Endodermal cell (in vitro differentiated cells): Measurements from ENCODE around the gene AIP. TPM values are rescaled to one million over a fixed set of nuclear protein-coding genes. Genes with fewer than 3 reads are reported as not detected.

Experiments
- DNase-seq: peaks from one replicate; pipeline ENCODE4 v3.0.0-alpha.2; 2017
- H3K27ac ChIP-seq: 2 replicates; pipeline ENCODE4 v1.5.1; 2013; ENCODE audit warnings: mild to moderate bottlenecking, low read depth, low read length, moderate library complexity
- H3K27me3 ChIP-seq: 2 replicates; pipeline ENCODE4 v1.6.1; 2013; ENCODE audit warnings: mild to moderate bottlenecking, low read length, moderate library complexity; ENCODE audit not compliant: insufficient read depth, control insufficient read depth, poor library complexity, severe bottlenecking
- H3K36me3 ChIP-seq: 2 replicates; pipeline ENCODE4 v1.7.0; 2013; ENCODE audit warnings: mild to moderate bottlenecking, low read length, moderate library complexity; ENCODE audit not compliant: control insufficient read depth, insufficient read depth
- H3K4me1 ChIP-seq: one replicate; pipeline ENCODE4 v1.7.0; 2013; ENCODE audit warnings: low read length; ENCODE audit not compliant: control insufficient read depth, insufficient read depth
- H3K4me3 ChIP-seq: 2 replicates; pipeline ENCODE4 v1.5.1; 2013; ENCODE audit warnings: mild to moderate bottlenecking, low read length, moderate library complexity
- H3K9ac ChIP-seq: 2 replicates; pipeline ENCODE4 v1.6.1; 2013; ENCODE audit warnings: mild to moderate bottlenecking, low read length, moderate library complexity; ENCODE audit not compliant: poor library complexity, severe bottlenecking; ENCODE audit errors: extremely low read depth
- H3K9me3 ChIP-seq: 2 replicates; pipeline ENCODE4 v1.6.1; 2013; ENCODE audit warnings: mild to moderate bottlenecking, low read length, moderate library complexity; ENCODE audit not compliant: control insufficient read depth
- H3K27ac Mint-ChIP-seq: 2 replicates; pipeline ENCODE4 v1.8.0; 2020; ENCODE audit warnings: mixed read lengths
- H3K27me3 Mint-ChIP-seq: 2 replicates; pipeline ENCODE4 v1.8.0; 2021; ENCODE audit warnings: mild to moderate bottlenecking, mixed read lengths; ENCODE audit not compliant: insufficient read depth
- H3K36me3 Mint-ChIP-seq: 2 replicates; pipeline ENCODE4 v1.8.0; 2020; ENCODE audit warnings: low read depth, mixed read lengths
- H3K4me1 Mint-ChIP-seq: 2 replicates; pipeline ENCODE4 v1.8.0; 2020; ENCODE audit warnings: mixed read lengths
- H3K4me3 Mint-ChIP-seq: 2 replicates; pipeline ENCODE4 v1.8.0; 2020; ENCODE audit warnings: mild to moderate bottlenecking, moderate library complexity, mixed read lengths
- H3K9me3 Mint-ChIP-seq: 2 replicates; pipeline ENCODE4 v1.8.0; 2020; ENCODE audit warnings: mild to moderate bottlenecking, mixed read lengths
- CTCF ChIP-seq: fragments of 200-600 bp; sonication (generic); conservative IDR thresholded peaks from 2 replicates; pipeline ENCODE4 v1.5.0; 2021; ENCODE audit warnings: antibody characterized with exemption, mild to moderate bottlenecking
- WGBS, 2 experiments: methylation state at CpG; one replicate each; pipeline versions ENCODE4 v1.1.5 to v1.1.7; 2013; ENCODE audit warnings: missing lambda C conversion rate in 2 of 2, mixed read lengths in 1 of 2; ENCODE audit not compliant: insufficient coverage in 1 of 2, insufficient read length in 1 of 2; 5-methylcytosine and 5-hydroxymethylcytosine counted together
- total RNA-seq, 2 donors: library from RNA; stranded (reverse); fragmentation: NEBNext Ultra II Directional in 1 of 2; extraction: Animal tissue kit (Norgen Biotek cat#: 25700) in 1 of 2; gene quantifications; 2 replicates in 1 of 2; 3 replicates in 1 of 2; pipeline ENCODE4 v1.2.1, GENCODE V29; 2021

The AIP gene
- total RNA-seq, 2 donors from 2014 or later, result 27.6 to 33.8 TPM

- Histone ChIP-seq H3K4me3 (no peak overlapping the region), H3K9me3 (no peaks in the 10 kb centered on the region), H3K27me3 (no peaks in the 10 kb centered on the region), H3K36me3 (no peaks in the 10 kb centered on the region), H3K4me1 (no peaks in the 10 kb centered on the region), H3K9ac (no peak overlapping the region), H3K27ac (no peak overlapping the region)
- Mint-ChIP-seq H3K36me3 (peaks cover 21% of the 10 kb centered on the region), H3K27ac (no peak overlapping the region), H3K9me3 (peaks cover 3% of the 10 kb centered on the region), H3K4me1 (peaks cover 3% of the 10 kb centered on the region), H3K4me3 (no peak overlapping the region), H3K27me3 (peaks cover 19% of the 10 kb centered on the region)
- TF ChIP-seq CTCF, result no peak
- DNase-seq, result no peak
- 93 to 95% methylated on average over 14 to 20 of the region's 20 CpGs for WGBS, 2 experiments
Observed at GRCh38 chr11:67486481-67487195, 3.8 kb downstream of the AIP start.

GRCh38 chr11:67489203-67489884, 6.5 kb downstream of the AIP start:
- WGBS, 2 experiments, result 92% methylated on average over 17 to 25 of the region's 25 CpGs
- no peaks in the 10 kb centered on the region for H3K9me3 ChIP-seq
- H3K36me3 ChIP-seq, result peaks cover 11% of the 10 kb centered on the region
- Mint-ChIP-seq H3K4me3 (no peak overlapping the region), H3K27me3 (peaks cover 5% of the 10 kb centered on the region), H3K9me3 (no peaks in the 10 kb centered on the region), H3K4me1 (no peaks in the 10 kb centered on the region), H3K27ac (no peak overlapping the region), H3K36me3 (peaks cover 28% of the 10 kb centered on the region)
- no peaks in the 10 kb centered on the region for H3K27me3 ChIP-seq
- DNase-seq, result peak; percentile 43
- no peak overlapping the region for H3K27ac ChIP-seq
- TF ChIP-seq CTCF, result no peak
- no peaks in the 10 kb centered on the region for H3K4me1 ChIP-seq
- H3K9ac ChIP-seq, result no peak overlapping the region
- no peak overlapping the region for H3K4me3 ChIP-seq

DNA sequence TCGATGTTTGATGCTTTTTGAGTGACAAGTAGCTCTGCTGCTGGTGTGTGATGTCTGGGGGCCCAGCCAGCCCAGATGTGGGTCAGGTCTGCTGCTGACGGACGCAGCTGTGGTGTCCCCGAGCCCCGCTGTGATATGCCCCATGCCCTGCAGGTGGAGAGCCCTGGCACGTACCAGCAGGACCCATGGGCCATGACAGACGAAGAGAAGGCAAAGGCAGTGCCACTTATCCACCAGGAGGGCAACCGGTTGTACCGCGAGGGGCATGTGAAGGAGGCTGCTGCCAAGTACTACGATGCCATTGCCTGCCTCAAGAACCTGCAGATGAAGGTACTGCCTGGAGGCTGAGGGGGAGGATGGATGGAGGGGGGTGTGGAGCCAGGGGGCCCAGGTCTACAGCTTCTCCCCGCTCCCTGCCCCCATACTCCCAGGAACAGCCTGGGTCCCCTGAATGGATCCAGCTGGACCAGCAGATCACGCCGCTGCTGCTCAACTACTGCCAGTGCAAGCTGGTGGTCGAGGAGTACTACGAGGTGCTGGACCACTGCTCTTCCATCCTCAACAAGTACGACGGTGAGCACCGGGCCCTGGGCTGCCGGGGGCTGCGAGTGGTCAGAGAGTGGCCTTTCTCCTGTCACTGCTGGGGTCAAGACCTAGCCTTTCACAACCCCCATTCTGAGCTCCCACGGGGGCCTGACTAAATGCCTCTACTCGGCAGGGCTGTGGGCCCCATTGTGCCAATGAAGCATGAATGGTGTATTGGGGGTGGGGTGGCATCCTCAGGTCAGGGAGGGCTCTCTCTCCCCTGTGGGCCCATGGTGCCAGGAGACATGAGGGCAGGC, 7.3 kb downstream of the AIP start:
- no peak for TF ChIP-seq CTCF
- no peaks in the 10 kb centered on the region for H3K27me3 Mint-ChIP-seq
- Histone ChIP-seq H3K27ac (no peak overlapping the region), H3K9me3 (no peaks in the 10 kb centered on the region), H3K27me3 (no peaks in the 10 kb centered on the region), H3K36me3 (peaks cover 11% of the 10 kb centered on the region), H3K9ac (no peak overlapping the region), H3K4me3 (no peak overlapping the region), H3K4me1 (no peaks in the 10 kb centered on the region)
- peaks cover 28% of the 10 kb centered on the region for H3K36me3 Mint-ChIP-seq
- no peak overlapping the region for H3K27ac Mint-ChIP-seq
- DNase-seq, result no peak
- WGBS, 2 experiments, result 93 to 94% methylated on average over 16 to 23 of the region's 23 CpGs
- H3K4me1 Mint-ChIP-seq, result no peaks in the 10 kb centered on the region
- no peaks in the 10 kb centered on the region for H3K9me3 Mint-ChIP-seq
- no peak overlapping the region for H3K4me3 Mint-ChIP-seq
